ENCODE results near the gene DNAH14. TPM values are rescaled to one million over a fixed set of nuclear protein-coding genes. Genes with fewer than 3 reads are reported as not detected.

Gene DNAH14
- total RNA-seq, 4 donors from 2014 or later, result 1.5 to 14.1 (median 3.3) TPM

GRCh38 chr1:225448146-225448805 lies 518.8 kb downstream of the DNAH14 start:
- no peak for TF ChIP-seq CTCF (IDR thresholded peaks at IDR 0.05; ENCODE audit: low read depth)
